Upper lobe of left lung (tissue), 6 donors: ENCODE measurements around the gene SSBP3. TPM values are rescaled to one million over a fixed set of nuclear protein-coding genes. Genes with fewer than 3 reads are reported as not detected.

ENCODE experiments used
- ATAC-seq, 2 donors: fragments of 200-7000 bp; cut with Tn5 transposase; one replicate each; pipeline ENCODE4 v1.9.1; 2022; ENCODE audit warnings: mild to moderate bottlenecking in 2 of 2, moderate library complexity in 2 of 2; ENCODE audit not compliant: low FRiP score in 2 of 2
- DNase-seq, 2 donors: peaks; one replicate each; pipeline ENCODE4 v3.0.0-alpha.2; 2019 to 2020
- H3K27ac ChIP-seq, 4 donors: fragments of 200-600 bp; sonication (generic); one replicate each; pipeline ENCODE4 v1.5.1; 2016 to 2019
- H3K27me3 ChIP-seq, 4 donors: fragments of 200-600 bp; sonication (generic); one replicate each; pipeline ENCODE4 v1.5.1; 2017 to 2019
- H3K36me3 ChIP-seq, 4 donors: fragments of 200-600 bp; sonication (generic); one replicate each; pipeline ENCODE4 v1.5.1; 2016 to 2019
- H3K4me1 ChIP-seq, 4 donors: fragments of 200-600 bp; sonication (generic); one replicate each; pipeline ENCODE4 v1.5.1; 2018 to 2019
- H3K4me3 ChIP-seq, 4 donors: fragments of 200-600 bp; sonication (generic); one replicate each; pipeline ENCODE4 v1.5.1; 2017 to 2019; ENCODE audit warnings: mild to moderate bottlenecking in 2 of 4, moderate library complexity in 1 of 4
- H3K9me3 ChIP-seq, 4 donors: fragments of 200-600 bp; sonication (generic); one replicate each; pipeline ENCODE4 v1.5.1; 2018 to 2019
- CTCF ChIP-seq, 6 experiments: fragments of 450-650 bp in 4 of 6; fragments of 200-600 bp in 2 of 6; sonication (generic) in 2 of 6; IDR thresholded peaks; one replicate each; pipeline ENCODE4 v1.5.1; 2016 to 2019; ENCODE audit warnings: antibody characterized with exemption in 6 of 6
- EP300 ChIP-seq, 4 donors: sonication (generic); formaldehyde crosslinking; IDR thresholded peaks; one replicate each; pipeline ENCODE4 v1.5.1; 2017; ENCODE audit warnings: antibody characterized with exemption in 4 of 4, control low read depth in 2 of 4
- POLR2A ChIP-seq, 4 donors: fragments of 450-650 bp; IDR thresholded peaks; one replicate each; pipeline ENCODE4 v1.5.1; 2016 to 2017; ENCODE audit warnings: antibody characterized with exemption in 4 of 4, mild to moderate bottlenecking in 2 of 4
- POLR2AphosphoS5 ChIP-seq, 2 donors: sonication (generic); formaldehyde crosslinking; IDR thresholded peaks; one replicate each; pipeline ENCODE4 v1.5.1; 2017; ENCODE audit warnings: antibody characterized with exemption in 2 of 2
- WGBS, 2 donors: methylation state at CpG; one replicate each; pipeline ENCODE4 v1.1.5; 2017 to 2018; 5-methylcytosine and 5-hydroxymethylcytosine counted together
- total RNA-seq, 6 donors: library from RNA; depleted of rRNA in 4 of 6; stranded (reverse); fragments of >200 nt in 4 of 6; gene quantifications; one replicate each; pipeline versions ENCODE4 v1.1.0 to v1.2.1, GENCODE V29; 2016 to 2021
- donor health status: DM: no; HTN: no; CAD: no; lungs with moderate emphysema.
- donor health status: DM: no; HTN: yes; CAD: no; lungs with severe emphysema.

Gene SSBP3
- total RNA-seq, 6 donors from 2014 or later, result 17.8 to 35.6 (median 26.4) TPM

- Histone ChIP-seq H3K4me1 (peaks cover 4 to 12% (median 10%) of the 10 kb centered on the region in 4 donors), H3K9me3 (no peaks in the 10 kb centered on the region), H3K4me3 (no peak overlapping the region), H3K27ac (no peak overlapping the region), H3K27me3 (no peaks in the 10 kb centered on the region), H3K36me3 (peaks cover 0 to 5% (median 0%) of the 10 kb centered on the region in 4 donors)
- TF ChIP-seq EP300 (IDR thresholded peaks at IDR 0.05), result no peak
- no peak for TF ChIP-seq POLR2AphosphoS5 (IDR thresholded peaks at IDR 0.05)
- DNase-seq (peak in 1 of 2 donors; percentile 74), ATAC-seq (no peak)
- 97% methylated on average over 10 to 16 of the region's 16 CpGs for WGBS, 2 donors
Measured at GRCh38 chr1:54259546-54260140, 146.6 kb downstream of the SSBP3 start.

- DNase-seq (peak in 1 of 2 donors; percentile 78), ATAC-seq (no peak)
- Histone ChIP-seq H3K36me3 (peaks cover 0 to 5% (median 0%) of the 10 kb centered on the region in 4 donors), H3K27ac (no peak overlapping the region), H3K4me1 (peaks cover under 1 to 6% (median 3%) of the 10 kb centered on the region in 4 donors), H3K27me3 (no peaks in the 10 kb centered on the region), H3K9me3 (no peaks in the 10 kb centered on the region), H3K4me3 (no peak overlapping the region)
- TF ChIP-seq POLR2A (IDR thresholded peaks at IDR 0.05), result no peak
- TF ChIP-seq POLR2AphosphoS5 (IDR thresholded peaks at IDR 0.05), result no peak
- TF ChIP-seq CTCF (IDR thresholded peaks at IDR 0.05), result no peak
- TF ChIP-seq EP300 (IDR thresholded peaks at IDR 0.05), result no peak
- WGBS, 2 donors, result 94 to 96% methylated on average over 23 of the region's 23 CpGs
Measured at GRCh38 chr1:54257876-54258275, 148.3 kb downstream of the SSBP3 start.

- 84 to 88% methylated on average over 10 of the region's 10 CpGs for WGBS, 2 donors
- Histone ChIP-seq H3K4me3 (no peak overlapping the region), H3K9me3 (no peaks in the 10 kb centered on the region), H3K36me3 (peaks cover 0 to 5% (median 0%) of the 10 kb centered on the region in 4 donors), H3K27me3 (no peaks in the 10 kb centered on the region), H3K27ac (no peak overlapping the region), H3K4me1 (no peaks in the 10 kb centered on the region)
- DNase-seq, result no peak
- ATAC-seq, result no peak
- no peak for TF ChIP-seq POLR2A (IDR thresholded peaks at IDR 0.05)
- no peak for TF ChIP-seq EP300 (IDR thresholded peaks at IDR 0.05)
- TF ChIP-seq CTCF (IDR thresholded peaks at IDR 0.05), result no peak
- TF ChIP-seq POLR2AphosphoS5 (IDR thresholded peaks at IDR 0.05), result no peak
Measured at GRCh38 chr1:54257346-54257620, 148.9 kb downstream of the SSBP3 start.

GRCh38 chr1:54256522-54257345, 149.5 kb downstream of the SSBP3 start:
- H3K36me3 ChIP-seq, result peaks cover 0 to 5% (median under 1%) of the 10 kb centered on the region in 4 donors
- H3K9me3 ChIP-seq, result no peaks in the 10 kb centered on the region
- WGBS, 2 donors, result 93 to 98% methylated on average over 10 to 13 of the region's 13 CpGs
- H3K4me3 ChIP-seq, result no peak overlapping the region
- no peaks in the 10 kb centered on the region for H3K27me3 ChIP-seq
- DNase-seq, result no peak
- TF ChIP-seq POLR2AphosphoS5 (IDR thresholded peaks at IDR 0.05) (no peak), CTCF (IDR thresholded peaks at IDR 0.05) (no peak), POLR2A (IDR thresholded peaks at IDR 0.05) (no peak), EP300 (IDR thresholded peaks at IDR 0.05) (no peak)
- no peak for ATAC-seq
- H3K27ac ChIP-seq, result no peak overlapping the region
- no peaks in the 10 kb centered on the region for H3K4me1 ChIP-seq

GRCh38 chr1:54255026-54255702, 151.0 kb downstream of the SSBP3 start:
- DNase-seq (no peak), ATAC-seq (no peak)
- Histone ChIP-seq H3K27me3 (no peaks in the 10 kb centered on the region), H3K4me3 (no peak overlapping the region), H3K36me3 (peaks cover 0 to 17% (median 7%) of the 10 kb centered on the region in 4 donors), H3K27ac (no peak overlapping the region), H3K9me3 (no peaks in the 10 kb centered on the region), H3K4me1 (peaks cover 0 to 3% (median 1%) of the 10 kb centered on the region in 4 donors)
- no peak for TF ChIP-seq EP300 (IDR thresholded peaks at IDR 0.05)
- TF ChIP-seq POLR2AphosphoS5 (IDR thresholded peaks at IDR 0.05), result no peak
- TF ChIP-seq CTCF (IDR thresholded peaks at IDR 0.05), result no peak
- no peak for TF ChIP-seq POLR2A (IDR thresholded peaks at IDR 0.05)
- 92 to 96% methylated on average over 5 to 9 of the region's 9 CpGs for WGBS, 2 donors
